ENCODE results near the gene ANKRD29.

The ANKRD29 gene

DNA sequence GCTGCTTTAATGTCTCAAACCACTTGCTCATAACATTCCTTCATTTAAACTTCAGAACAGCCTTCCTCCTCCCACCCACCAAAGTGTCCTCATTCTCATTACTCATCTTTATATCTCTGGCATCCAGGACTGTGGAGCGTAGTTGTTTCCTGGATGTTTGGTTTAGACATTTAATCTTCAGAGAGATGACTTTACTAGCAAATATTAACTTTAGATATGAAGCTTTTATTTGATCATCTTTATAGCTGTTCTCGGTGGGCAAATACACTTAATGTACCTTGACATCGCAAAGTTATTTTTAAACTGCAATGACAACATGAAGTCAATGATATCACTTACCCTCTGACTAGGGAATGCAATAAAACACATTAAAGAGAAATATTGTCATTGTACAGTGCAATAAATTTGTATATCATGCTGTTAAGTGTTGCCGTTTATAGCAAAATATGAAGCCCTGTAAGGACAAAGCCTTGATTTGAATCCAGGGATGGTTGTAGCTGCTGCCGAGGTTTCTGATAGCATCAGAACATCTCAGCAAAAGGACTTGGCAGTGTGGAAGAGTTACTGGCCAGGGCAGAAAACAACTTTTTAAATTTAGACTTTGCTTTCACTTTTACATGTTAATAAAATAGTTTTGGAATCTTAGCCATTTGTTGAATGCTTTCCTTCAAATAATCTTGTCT lies 21.9 kb upstream of the ANKRD29 start:
- DNase-seq (ENCODE audit: low read depth, low spot score): no peak

DNA sequence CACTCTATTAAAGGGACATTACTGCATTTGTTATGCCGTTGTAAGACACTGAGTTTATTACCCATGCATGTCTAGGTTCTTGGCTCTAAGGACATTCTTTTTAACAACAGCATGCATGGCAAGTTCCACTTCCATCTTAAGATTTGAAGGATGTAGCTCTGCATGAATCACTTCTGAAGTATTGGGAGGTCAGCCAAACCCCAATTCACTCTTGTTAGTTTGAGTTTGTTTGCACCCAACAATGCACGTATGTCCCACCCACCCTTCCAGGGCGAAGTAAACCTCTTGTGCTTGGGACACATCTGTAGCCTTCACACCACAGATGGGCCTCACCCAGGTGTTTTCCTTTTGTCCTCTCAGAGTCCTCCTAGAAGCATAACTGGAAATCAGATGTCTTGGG lies 21.0 kb upstream of the ANKRD29 start:
- no peak for DNase-seq (ENCODE audit: low read depth, low spot score)

GRCh38 chr18:23683155-23683554 lies 20.4 kb upstream of the ANKRD29 start:
- no peak for DNase-seq (ENCODE audit: low read depth, low spot score)

GRCh38 chr18:23682472-23682871 lies 19.8 kb upstream of the ANKRD29 start:
- no peak for DNase-seq (ENCODE audit: low read depth, low spot score)

- DNase-seq (ENCODE audit: low read depth, low spot score): no peak
Observed at GRCh38 chr18:23682045-23682444, 19.3 kb upstream of the ANKRD29 start.

GRCh38 chr18:23675896-23676295 lies 13.2 kb upstream of the ANKRD29 start:
- no peak for DNase-seq (ENCODE audit: low read depth, low spot score)

DNA sequence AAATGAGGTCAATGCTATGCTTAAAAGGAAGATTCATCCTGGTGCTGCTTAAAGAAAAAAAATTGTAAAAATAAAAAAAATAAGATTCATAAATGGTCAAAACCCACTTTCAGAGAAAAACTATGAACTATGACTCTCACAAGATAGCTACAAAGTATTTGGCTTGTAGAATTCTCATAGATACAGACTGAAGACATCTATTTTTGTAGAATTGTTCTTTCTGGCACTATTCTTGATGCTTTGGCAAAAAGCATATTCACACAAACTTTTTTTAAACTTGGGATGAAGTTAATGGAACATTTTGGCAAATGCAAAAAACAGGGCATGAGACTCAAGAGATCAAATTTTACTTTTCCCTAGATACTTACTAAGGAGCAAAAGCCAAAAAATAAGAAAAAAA lies 12.5 kb upstream of the ANKRD29 start:
- no peak for DNase-seq (ENCODE audit: low read depth, low spot score)

DNA sequence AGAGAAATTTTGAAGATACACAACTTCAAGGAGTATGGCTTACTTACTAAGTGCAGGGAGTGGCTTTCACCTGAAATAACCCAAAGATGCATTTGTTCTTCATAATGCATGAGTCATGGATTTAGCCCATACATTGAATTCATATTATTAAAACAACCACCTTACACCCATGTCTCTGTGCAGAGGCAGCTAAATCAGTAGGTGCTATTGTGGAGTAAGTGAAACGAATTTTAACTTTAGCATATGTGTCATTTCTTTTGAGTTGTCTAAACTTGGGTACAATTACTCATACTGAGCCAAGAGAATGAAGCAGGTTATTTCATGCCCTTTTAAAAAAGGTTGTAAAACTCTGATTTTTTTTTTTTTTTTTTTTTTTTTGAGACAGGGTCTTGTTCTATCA lies 11.0 kb upstream of the ANKRD29 start:
- no peak for DNase-seq (ENCODE audit: low read depth, low spot score)

DNA sequence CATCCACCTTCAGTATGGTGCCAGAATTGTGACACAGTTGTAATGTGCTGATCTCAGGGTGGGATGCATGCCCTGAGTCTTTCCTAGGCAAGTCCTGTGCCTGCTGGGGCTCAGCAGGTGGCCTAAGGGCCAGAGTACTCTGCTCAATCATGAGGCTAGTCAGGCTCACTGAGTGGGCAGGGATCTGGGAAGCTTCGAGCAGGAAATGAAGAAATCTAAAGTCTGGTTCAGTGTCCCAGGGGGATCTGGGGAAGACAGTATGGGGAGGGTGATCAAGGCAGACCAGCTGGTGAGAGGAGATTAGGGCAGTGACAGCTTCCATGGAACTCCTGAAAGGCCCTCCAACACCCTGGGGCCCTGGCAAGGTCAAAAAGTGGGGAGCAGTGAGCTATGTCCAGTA lies 8.9 kb upstream of the ANKRD29 start:
- no peak for DNase-seq (ENCODE audit: low read depth, low spot score)

GRCh38 chr18:23669804-23670405 lies 7.2 kb upstream of the ANKRD29 start:
- DNase-seq (ENCODE audit: low read depth, low spot score): no peak

GRCh38 chr18:23669202-23669766 lies 6.6 kb upstream of the ANKRD29 start:
- no peak for DNase-seq (ENCODE audit: low read depth, low spot score)

DNA sequence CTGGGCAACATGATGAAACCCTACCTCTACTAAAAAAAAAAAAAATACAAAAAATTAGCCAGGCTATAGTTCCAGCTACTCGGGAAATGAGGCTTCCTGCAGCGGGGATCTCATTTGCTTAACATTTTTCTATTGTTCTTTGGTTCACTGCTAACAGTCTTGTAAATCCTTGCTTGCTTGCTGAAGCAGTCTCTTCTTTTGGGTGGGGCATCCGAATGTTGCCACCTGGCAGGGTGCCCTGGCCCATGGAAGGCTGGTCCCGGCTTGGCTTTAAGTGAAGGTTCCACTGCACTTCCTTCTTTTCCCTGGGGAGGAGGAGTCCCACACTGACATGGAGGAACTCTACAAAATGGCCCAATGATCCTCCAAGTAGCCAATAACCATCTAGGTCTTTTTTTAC lies 6.0 kb upstream of the ANKRD29 start:
- no peak for DNase-seq (ENCODE audit: low read depth, low spot score)

- DNase-seq (ENCODE audit: low read depth, low spot score): no peak
Observed at GRCh38 chr18:23667114-23667513, 4.4 kb upstream of the ANKRD29 start.

- DNase-seq (ENCODE audit: low read depth, low spot score): no peak
Observed at GRCh38 chr18:23664674-23665073, 2.0 kb upstream of the ANKRD29 start.

GRCh38 chr18:23661735-23662308 lies 889 bp downstream of the ANKRD29 start:
- DNase-seq (ENCODE audit: low read depth, low spot score): no peak

- no peak for DNase-seq (ENCODE audit: low read depth, low spot score)
Observed at GRCh38 chr18:23658285-23658684, 4.4 kb downstream of the ANKRD29 start.

- DNase-seq (ENCODE audit: low read depth, low spot score): no peak
Observed at GRCh38 chr18:23652232-23652631, 10.5 kb downstream of the ANKRD29 start.

GRCh38 chr18:23650968-23651927 lies 11.5 kb downstream of the ANKRD29 start:
- no peak for DNase-seq (ENCODE audit: low read depth, low spot score)

GRCh38 chr18:23648940-23649607 lies 13.6 kb downstream of the ANKRD29 start:
- DNase-seq (ENCODE audit: low read depth, low spot score): no peak

DNA sequence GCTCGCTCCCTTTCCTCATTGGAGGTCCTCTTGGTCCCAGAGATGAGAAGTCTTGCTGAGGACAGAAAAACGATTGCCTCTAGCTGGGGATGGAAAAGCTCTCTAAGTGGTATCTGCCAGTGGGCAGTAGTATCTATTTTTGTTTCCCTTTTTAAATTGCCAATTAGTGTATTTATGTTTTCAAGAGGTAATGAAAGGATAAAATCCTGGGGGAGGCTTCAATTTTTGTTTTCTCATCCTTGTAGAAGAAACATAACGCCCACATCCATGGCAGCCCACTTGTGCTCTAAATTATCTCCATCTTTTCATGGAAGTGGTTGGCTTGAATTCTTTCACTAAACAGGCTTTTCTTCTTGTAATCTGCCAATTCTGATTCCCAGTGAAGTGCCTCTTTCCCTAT lies 14.3 kb downstream of the ANKRD29 start:
- DNase-seq (ENCODE audit: low read depth, low spot score): no peak

GRCh38 chr18:23646282-23646681 lies 16.4 kb downstream of the ANKRD29 start:
- no peak for DNase-seq (ENCODE audit: low read depth, low spot score)

Data from activated naive CD8-positive, alpha-beta T cell treated with anti-CD3 and anti-CD28 coated beads, Interleukin-2, amount 50 U/mL, for 16 hours (primary cell).